Neural progenitor cell (in vitro differentiated cells): ENCODE measurements around the gene MYO1D. TPM values are rescaled to one million over a fixed set of nuclear protein-coding genes. Genes with fewer than 3 reads are reported as not detected.

Source experiments
- DNase-seq: peaks from one replicate; pipeline ENCODE4 v3.0.0-alpha.2; 2016; ENCODE audit warnings: low spot score
- H2AFZ ChIP-seq: fragments of 200-600 bp; sonication (generic); replicated peaks from 2 replicates; pipeline ENCODE4 v1.6.1; 2016; ENCODE audit warnings: antibody characterized with exemption
- H3F3A ChIP-seq: fragments of 200-600 bp; sonication (generic); 2 replicates; pipeline ENCODE4 v1.6.1; 2016; ENCODE audit warnings: antibody characterized with exemption, low read depth
- H3K27ac ChIP-seq: fragments of 200-600 bp; sonication (generic); 2 replicates; pipeline ENCODE4 v1.5.1; 2016; ENCODE audit warnings: mild to moderate bottlenecking
- H3K27me3 ChIP-seq: fragments of 200-600 bp; sonication (generic); 2 replicates; pipeline ENCODE4 v1.6.1; 2016; ENCODE audit warnings: mild to moderate bottlenecking, moderate library complexity
- H3K36me3 ChIP-seq: fragments of 200-600 bp; sonication (generic); 2 replicates; pipeline ENCODE4 v1.5.1; 2016
- H3K4me1 ChIP-seq: fragments of 200-600 bp; sonication (generic); 2 replicates; pipeline ENCODE4 v1.6.1; 2016; ENCODE audit warnings: mixed run types
- H3K4me2 ChIP-seq: fragments of 200-600 bp; sonication (generic); 2 replicates; pipeline ENCODE4 v1.6.1; 2016
- H3K4me3 ChIP-seq: fragments of 200-600 bp; sonication (generic); 2 replicates; pipeline ENCODE4 v1.5.1; 2016
- H3K79me2 ChIP-seq: fragments of 200-600 bp; sonication (generic); 2 replicates; pipeline ENCODE4 v1.6.1; 2016; ENCODE audit warnings: low read depth
- H3K9ac ChIP-seq: fragments of 200-600 bp; sonication (generic); 2 replicates; pipeline ENCODE4 v1.6.1; 2016
- H3K9me3 ChIP-seq: fragments of 200-600 bp; sonication (generic); 2 replicates; pipeline ENCODE4 v1.5.1; 2016; ENCODE audit warnings: low read depth
- H4K20me1 ChIP-seq: fragments of 200-600 bp; sonication (generic); 2 replicates; pipeline ENCODE4 v1.6.1; 2016; ENCODE audit warnings: low read depth
- H3K27ac Mint-ChIP-seq: 3 replicates; pipeline ENCODE4 v1.8.0; 2021; ENCODE audit warnings: mixed read lengths
- H3K27me3 Mint-ChIP-seq: 2 replicates; pipeline ENCODE4 v1.8.0; 2022; ENCODE audit warnings: low read depth, mild to moderate bottlenecking, inconsistent platforms, moderate library complexity, mixed read lengths; ENCODE audit not compliant: insufficient read depth
- H3K36me3 Mint-ChIP-seq: 3 replicates; pipeline ENCODE4 v1.8.0; 2021; ENCODE audit warnings: mixed read lengths
- H3K4me1 Mint-ChIP-seq: 3 replicates; pipeline ENCODE4 v1.8.0; 2021; ENCODE audit warnings: mixed read lengths
- H3K4me3 Mint-ChIP-seq: 3 replicates; pipeline ENCODE4 v1.8.0; 2021; ENCODE audit warnings: mild to moderate bottlenecking, moderate library complexity, mixed read lengths
- H3K9me3 Mint-ChIP-seq: 3 replicates; pipeline ENCODE4 v1.8.0; 2020; ENCODE audit warnings: mixed read lengths
- EZH2 ChIP-seq: fragments of 200-600 bp; sonication (generic); IDR thresholded peaks from 2 replicates; pipeline ENCODE4 v1.6.1; 2017; ENCODE audit warnings: antibody characterized with exemption, mild to moderate bottlenecking, moderate library complexity
- EZH2phosphoT487 ChIP-seq: fragments of 200-600 bp; sonication (generic); IDR thresholded peaks from 2 replicates; pipeline ENCODE4 v1.6.1; 2017; ENCODE audit warnings: antibody characterized with exemption
- total RNA-seq: library from RNA; depleted of rRNA; stranded (reverse); fragments of >200 nt; gene quantifications from 2 replicates; pipeline ENCODE4 v1.2.3, GENCODE V29; 2015; ENCODE audit warnings: low replicate concordance
- TF ChIP-seq, protein P1 (sequence below): fragments of 200-600 bp; sonication (generic); IDR thresholded peaks from 2 replicates; pipeline ENCODE4 v1.5.1; 2017; ENCODE audit warnings: antibody characterized with exemption, mild to moderate bottlenecking

Gene MYO1D
- total RNA-seq, 1 donor from 2014 or later = 6.2 TPM

DNA sequence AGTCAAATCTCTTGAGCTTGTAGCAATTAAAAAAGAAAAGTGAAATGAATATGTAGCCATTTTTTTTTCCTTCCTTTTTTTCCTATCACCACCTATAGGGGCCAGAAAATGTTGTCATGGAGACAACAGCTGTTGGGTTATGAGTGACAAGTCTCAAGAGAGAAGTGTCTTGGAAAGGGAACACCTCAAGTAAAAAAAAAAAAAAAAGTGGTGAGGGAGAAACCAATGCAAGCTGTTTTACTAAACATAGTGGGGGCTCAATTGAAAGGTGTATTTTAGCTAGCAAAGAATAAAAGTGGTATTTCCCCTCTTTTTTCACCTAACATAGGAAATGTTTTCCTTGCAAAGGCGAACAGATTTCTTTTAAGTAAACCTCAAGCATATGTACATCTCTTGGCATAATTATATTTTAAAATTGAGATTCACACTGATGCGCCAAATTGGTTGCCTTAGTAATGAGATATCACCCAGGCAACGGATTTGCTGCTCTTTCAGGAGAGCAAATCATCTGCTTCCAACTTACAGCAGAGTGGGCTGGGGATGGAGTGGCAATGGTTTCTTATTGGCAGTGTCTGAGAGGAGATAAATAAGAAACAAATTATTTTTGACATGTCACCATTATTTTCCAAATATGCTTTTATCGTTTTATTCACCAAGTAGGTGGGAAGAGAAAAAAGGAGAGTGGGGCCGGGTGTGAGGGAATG is 183.6 kb downstream of the MYO1D start:
- H3K27me3 Mint-ChIP-seq = peaks cover 5% of the 10 kb centered on the region
- peaks cover 7% of the 10 kb centered on the region for H3K9me3 Mint-ChIP-seq
- no peaks in the 10 kb centered on the region for H3K27me3 ChIP-seq
- H3K79me2 ChIP-seq = no peaks in the 10 kb centered on the region
- no peak for DNase-seq
- no peak overlapping the region for H3K4me2 ChIP-seq
- no peaks in the 10 kb centered on the region for H3K9me3 ChIP-seq
- no peak overlapping the region for H3K27ac Mint-ChIP-seq
- H3F3A ChIP-seq = no peaks in the 10 kb centered on the region
- no peak overlapping the region for H3K4me3 ChIP-seq
- H3K36me3 Mint-ChIP-seq = no peaks in the 10 kb centered on the region
- no peak overlapping the region for H3K27ac ChIP-seq
- H3K36me3 ChIP-seq = no peaks in the 10 kb centered on the region
- H3K4me3 Mint-ChIP-seq = no peak overlapping the region
- peaks cover 13% of the 10 kb centered on the region for H3K4me1 Mint-ChIP-seq
- no peaks in the 10 kb centered on the region for H4K20me1 ChIP-seq
- TF ChIP-seq EZH2 = no peak
- TF ChIP-seq, protein P1, sequence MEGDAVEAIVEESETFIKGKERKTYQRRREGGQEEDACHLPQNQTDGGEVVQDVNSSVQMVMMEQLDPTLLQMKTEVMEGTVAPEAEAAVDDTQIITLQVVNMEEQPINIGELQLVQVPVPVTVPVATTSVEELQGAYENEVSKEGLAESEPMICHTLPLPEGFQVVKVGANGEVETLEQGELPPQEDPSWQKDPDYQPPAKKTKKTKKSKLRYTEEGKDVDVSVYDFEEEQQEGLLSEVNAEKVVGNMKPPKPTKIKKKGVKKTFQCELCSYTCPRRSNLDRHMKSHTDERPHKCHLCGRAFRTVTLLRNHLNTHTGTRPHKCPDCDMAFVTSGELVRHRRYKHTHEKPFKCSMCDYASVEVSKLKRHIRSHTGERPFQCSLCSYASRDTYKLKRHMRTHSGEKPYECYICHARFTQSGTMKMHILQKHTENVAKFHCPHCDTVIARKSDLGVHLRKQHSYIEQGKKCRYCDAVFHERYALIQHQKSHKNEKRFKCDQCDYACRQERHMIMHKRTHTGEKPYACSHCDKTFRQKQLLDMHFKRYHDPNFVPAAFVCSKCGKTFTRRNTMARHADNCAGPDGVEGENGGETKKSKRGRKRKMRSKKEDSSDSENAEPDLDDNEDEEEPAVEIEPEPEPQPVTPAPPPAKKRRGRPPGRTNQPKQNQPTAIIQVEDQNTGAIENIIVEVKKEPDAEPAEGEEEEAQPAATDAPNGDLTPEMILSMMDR = no peak
- TF ChIP-seq EZH2phosphoT487 = no peak
- H2AFZ ChIP-seq = no peak overlapping the region
- no peak overlapping the region for H3K9ac ChIP-seq
- peaks cover 4% of the 10 kb centered on the region for H3K4me1 ChIP-seq

DNA sequence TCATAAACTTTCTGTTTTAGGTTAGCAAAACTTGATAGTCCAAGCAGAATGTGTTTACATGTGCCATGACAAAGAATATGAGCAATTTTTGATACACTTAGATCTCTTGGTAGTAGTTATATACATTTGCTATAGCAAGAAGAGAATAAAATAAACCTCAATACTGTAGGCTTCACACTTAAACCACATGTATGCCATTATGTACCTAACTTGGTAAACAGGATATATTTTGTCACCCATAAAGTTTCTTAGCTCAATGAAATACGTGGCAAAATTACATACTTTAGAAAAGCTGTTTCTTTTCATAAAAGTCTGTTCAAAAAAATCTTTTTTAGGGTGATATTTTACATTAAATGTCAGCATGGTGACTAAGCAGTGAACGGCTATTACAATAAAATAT is 184.7 kb downstream of the MYO1D start:
- Mint-ChIP-seq H3K9me3 (peaks cover 7% of the 10 kb centered on the region), H3K4me3 (no peak overlapping the region), H3K27me3 (peaks cover 5% of the 10 kb centered on the region), H3K4me1 (peaks cover 13% of the 10 kb centered on the region), H3K27ac (no peak overlapping the region), H3K36me3 (no peaks in the 10 kb centered on the region)
- no peak for TF ChIP-seq EZH2phosphoT487
- TF ChIP-seq, protein P1 = no peak
- no peak for TF ChIP-seq EZH2
- Histone ChIP-seq H3K4me1 (peaks cover 4% of the 10 kb centered on the region), H4K20me1 (no peaks in the 10 kb centered on the region), H3F3A (no peaks in the 10 kb centered on the region), H3K4me2 (no peak overlapping the region), H3K27ac (no peak overlapping the region), H3K9me3 (no peaks in the 10 kb centered on the region), H3K79me2 (no peaks in the 10 kb centered on the region), H3K27me3 (no peaks in the 10 kb centered on the region), H3K4me3 (no peak overlapping the region), H3K36me3 (no peaks in the 10 kb centered on the region), H3K9ac (no peak overlapping the region), H2AFZ (no peak overlapping the region)
- DNase-seq = no peak

DNA sequence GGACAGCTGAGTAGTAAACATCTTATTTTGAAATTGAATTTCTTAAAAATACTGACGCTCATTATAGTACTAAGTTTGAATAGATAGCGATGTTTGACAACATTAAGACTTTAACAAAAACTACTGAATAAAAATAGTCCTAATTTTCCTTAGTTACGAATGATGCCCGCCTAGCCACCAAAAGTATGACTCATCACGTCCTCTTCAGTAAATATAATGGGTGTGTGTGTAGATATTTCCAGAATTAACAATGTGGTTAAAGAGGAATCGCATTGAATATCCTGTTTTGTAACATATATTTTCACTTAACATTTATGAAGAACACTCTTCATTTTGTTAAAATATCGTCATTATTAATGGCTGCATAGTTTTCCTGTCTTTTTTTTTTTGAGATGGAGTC is 187.6 kb downstream of the MYO1D start:
- Mint-ChIP-seq H3K4me3 (no peak overlapping the region), H3K36me3 (no peaks in the 10 kb centered on the region), H3K4me1 (peaks cover 15% of the 10 kb centered on the region), H3K9me3 (peaks cover 4% of the 10 kb centered on the region), H3K27ac (no peak overlapping the region), H3K27me3 (peaks cover 5% of the 10 kb centered on the region)
- no peaks in the 10 kb centered on the region for H3F3A ChIP-seq
- no peaks in the 10 kb centered on the region for H3K36me3 ChIP-seq
- H3K9me3 ChIP-seq = no peaks in the 10 kb centered on the region
- H3K27ac ChIP-seq = no peak overlapping the region
- H3K9ac ChIP-seq = no peak overlapping the region
- no peaks in the 10 kb centered on the region for H3K27me3 ChIP-seq
- TF ChIP-seq, protein P1 = no peak
- TF ChIP-seq EZH2phosphoT487 (no peak), EZH2 (no peak)
- no peaks in the 10 kb centered on the region for H3K79me2 ChIP-seq
- H3K4me2 ChIP-seq = no peak overlapping the region
- no peaks in the 10 kb centered on the region for H4K20me1 ChIP-seq
- H3K4me3 ChIP-seq = no peak overlapping the region
- DNase-seq = no peak
- no peak overlapping the region for H2AFZ ChIP-seq
- peaks cover 4% of the 10 kb centered on the region for H3K4me1 ChIP-seq
